Rectal smooth muscle tissue (tissue), 1 donor: Measurements from ENCODE around the gene PHKA2.

Experiments
- H3K27ac ChIP-seq: one replicate; pipeline ENCODE4 v1.7.0; 2013; ENCODE audit warnings: low read depth, low read length, inconsistent platforms
- H3K27me3 ChIP-seq: one replicate; pipeline ENCODE4 v1.7.0; 2013; ENCODE audit warnings: low read length; ENCODE audit not compliant: control insufficient read depth, insufficient read depth
- H3K36me3 ChIP-seq: one replicate; pipeline ENCODE4 v1.7.0; 2013; ENCODE audit warnings: low read length; ENCODE audit not compliant: control insufficient read depth, insufficient read depth
- H3K4me1 ChIP-seq: one replicate; pipeline ENCODE4 v1.7.0; 2013; ENCODE audit warnings: low read length; ENCODE audit not compliant: control insufficient read depth, insufficient read depth
- H3K4me3 ChIP-seq: one replicate; pipeline ENCODE4 v1.7.0; 2013; ENCODE audit warnings: low read length
- H3K9ac ChIP-seq: one replicate; pipeline ENCODE4 v1.7.0; 2013; ENCODE audit warnings: low read length

Gene PHKA2

DNA sequence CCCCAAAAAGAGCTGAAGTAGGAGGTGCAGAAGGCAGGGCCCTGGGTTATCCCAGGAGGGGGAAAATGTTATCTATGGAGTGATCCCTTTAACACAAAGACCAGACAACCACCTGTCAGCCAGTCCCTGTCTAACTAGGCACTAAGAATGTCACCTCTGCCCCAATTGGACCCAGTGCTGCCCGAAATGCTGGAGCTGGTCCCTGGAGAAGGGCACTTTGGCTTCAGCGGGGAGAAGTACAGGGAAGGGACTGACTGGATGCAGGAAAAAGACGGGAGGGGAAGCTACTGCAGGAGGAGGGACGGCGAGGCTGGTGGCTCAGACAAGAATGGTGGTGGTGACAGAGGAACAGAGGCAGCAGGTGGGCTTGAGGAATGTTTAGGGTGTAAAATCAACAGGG, 17.3 kb downstream of the PHKA2 start:
- H3K27ac ChIP-seq = no peak overlapping the region
- H3K9ac ChIP-seq = no peak overlapping the region
- no peaks in the 10 kb centered on the region for H3K36me3 ChIP-seq
- H3K27me3 ChIP-seq = no peaks in the 10 kb centered on the region
- no peak overlapping the region for H3K4me3 ChIP-seq
- no peaks in the 10 kb centered on the region for H3K4me1 ChIP-seq

DNA sequence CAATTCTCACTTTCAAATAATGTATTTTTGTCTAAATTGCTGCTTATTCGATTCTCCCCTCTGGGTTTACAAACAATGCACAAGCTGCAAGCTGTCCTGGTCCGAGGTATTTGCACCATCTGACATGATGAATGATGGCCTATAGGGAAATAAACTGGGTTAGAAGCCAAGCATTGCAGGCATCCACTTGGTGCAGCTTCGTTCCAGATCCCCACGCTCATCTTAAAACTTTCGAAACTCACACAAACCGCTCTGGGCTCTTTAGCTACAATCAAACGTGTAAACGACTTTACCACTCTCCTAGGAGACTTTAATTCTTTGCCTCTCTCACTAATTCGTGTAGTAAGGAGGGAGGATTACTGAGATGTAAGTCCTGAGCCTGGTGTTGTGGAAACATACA, 19.0 kb downstream of the PHKA2 start:
- Histone ChIP-seq H3K4me3 (no peak overlapping the region), H3K9ac (no peak overlapping the region), H3K27ac (no peak overlapping the region), H3K4me1 (no peaks in the 10 kb centered on the region), H3K27me3 (no peaks in the 10 kb centered on the region), H3K36me3 (no peaks in the 10 kb centered on the region)

DNA sequence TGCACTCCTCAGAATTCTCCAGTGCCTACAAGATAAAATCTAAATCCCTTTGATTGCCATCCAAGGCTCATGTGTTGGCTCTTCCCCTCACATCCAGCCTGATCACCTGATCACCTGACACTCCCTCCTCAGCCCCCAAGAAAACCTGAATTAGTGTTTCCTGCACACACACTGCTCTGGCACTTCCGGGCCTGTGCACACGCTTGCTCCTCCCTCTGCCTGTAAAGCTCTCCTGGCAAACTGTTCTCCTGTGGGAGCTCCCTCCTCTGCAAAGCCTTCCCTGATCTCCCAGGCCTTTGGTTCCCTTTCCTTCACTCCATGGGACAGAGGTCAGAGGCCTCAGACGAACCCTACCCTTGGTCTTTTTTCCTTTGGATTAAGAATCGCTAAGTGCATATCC, 19.9 kb downstream of the PHKA2 start:
- H3K27me3 ChIP-seq = no peaks in the 10 kb centered on the region
- H3K36me3 ChIP-seq = no peaks in the 10 kb centered on the region
- H3K4me1 ChIP-seq = no peaks in the 10 kb centered on the region
- no peak overlapping the region for H3K9ac ChIP-seq
- no peak overlapping the region for H3K27ac ChIP-seq
- H3K4me3 ChIP-seq = no peak overlapping the region

DNA sequence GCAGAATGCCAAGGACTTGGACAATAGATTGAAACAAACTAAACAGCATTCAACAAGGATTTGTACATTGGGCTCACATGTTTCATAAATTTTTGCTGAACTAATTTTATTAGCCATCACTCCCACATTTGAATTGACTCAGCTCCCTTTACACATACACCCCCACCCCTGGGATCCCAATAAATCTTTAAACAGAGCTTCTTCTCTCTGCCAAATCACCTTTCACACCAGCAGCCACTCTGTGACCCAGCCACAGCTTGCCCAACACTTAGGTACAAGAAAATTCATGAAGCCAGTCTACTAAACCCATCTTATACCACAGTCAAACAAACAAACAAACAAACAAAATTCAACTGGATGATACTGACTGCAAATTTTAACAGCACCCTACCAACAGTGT, 21.6 kb downstream of the PHKA2 start:
- Histone ChIP-seq H3K4me3 (no peak overlapping the region), H3K27me3 (no peaks in the 10 kb centered on the region), H3K9ac (no peak overlapping the region), H3K27ac (no peak overlapping the region), H3K36me3 (no peaks in the 10 kb centered on the region), H3K4me1 (no peaks in the 10 kb centered on the region)

DNA sequence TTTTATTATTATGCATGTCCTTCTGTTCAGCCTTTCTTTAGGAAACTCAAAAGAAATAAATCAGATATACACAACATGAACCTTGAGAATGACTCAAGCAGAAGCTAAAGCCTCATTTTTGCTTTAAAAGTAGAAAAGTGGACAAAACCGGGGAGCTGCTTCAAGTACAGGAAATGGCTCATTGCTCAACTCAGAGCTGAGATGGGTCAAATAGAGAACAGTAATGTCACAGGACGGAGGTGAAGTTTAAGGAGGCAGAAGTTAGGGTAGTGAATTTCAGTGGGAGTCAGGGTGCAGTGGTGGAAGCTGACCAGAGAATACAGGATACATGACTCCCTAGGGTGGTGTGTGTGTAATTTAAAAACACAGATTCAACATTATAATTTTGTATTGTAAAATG, 22.2 kb downstream of the PHKA2 start:
- no peaks in the 10 kb centered on the region for H3K4me1 ChIP-seq
- H3K27me3 ChIP-seq = no peaks in the 10 kb centered on the region
- no peak overlapping the region for H3K27ac ChIP-seq
- H3K9ac ChIP-seq = no peak overlapping the region
- H3K4me3 ChIP-seq = no peak overlapping the region
- H3K36me3 ChIP-seq = no peaks in the 10 kb centered on the region

DNA sequence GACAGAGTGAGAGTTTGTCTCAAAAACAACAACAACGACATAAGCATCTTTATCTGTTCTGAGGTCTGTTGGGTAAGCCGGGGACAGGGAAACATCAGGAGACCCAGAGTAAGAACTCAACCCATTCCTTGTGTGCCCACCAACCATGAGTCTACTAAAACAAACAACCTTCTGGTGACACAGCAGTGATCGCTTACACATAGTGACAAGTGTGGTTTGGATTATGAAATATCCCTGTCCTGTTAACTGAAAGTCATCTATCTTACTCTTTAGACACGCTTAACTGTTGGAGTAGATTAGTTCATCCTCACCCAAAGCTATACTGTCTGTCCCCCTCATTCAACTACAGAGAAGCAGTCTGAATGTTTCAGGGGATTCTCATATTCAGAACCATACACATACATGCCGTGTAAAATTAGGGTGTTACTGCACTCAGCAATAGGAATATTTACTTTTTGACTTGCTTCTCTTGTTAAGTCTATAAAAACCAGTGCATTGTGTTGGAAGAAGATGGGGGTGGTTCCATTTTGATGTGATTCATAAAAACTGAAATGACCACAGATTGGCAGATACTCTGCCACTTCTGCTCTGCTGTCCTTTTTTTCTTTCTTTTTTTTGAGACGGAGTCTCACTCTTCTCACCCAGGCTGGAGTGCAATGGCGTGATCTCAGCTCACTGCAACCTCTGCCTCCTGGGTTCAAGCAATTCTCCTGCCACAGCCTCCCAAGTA, 27.4 kb downstream of the PHKA2 start:
- H3K36me3 ChIP-seq = no peaks in the 10 kb centered on the region
- no peak overlapping the region for H3K9ac ChIP-seq
- H3K27ac ChIP-seq = no peak overlapping the region
- no peak overlapping the region for H3K4me3 ChIP-seq
- H3K27me3 ChIP-seq = no peaks in the 10 kb centered on the region
- H3K4me1 ChIP-seq = no peaks in the 10 kb centered on the region

DNA sequence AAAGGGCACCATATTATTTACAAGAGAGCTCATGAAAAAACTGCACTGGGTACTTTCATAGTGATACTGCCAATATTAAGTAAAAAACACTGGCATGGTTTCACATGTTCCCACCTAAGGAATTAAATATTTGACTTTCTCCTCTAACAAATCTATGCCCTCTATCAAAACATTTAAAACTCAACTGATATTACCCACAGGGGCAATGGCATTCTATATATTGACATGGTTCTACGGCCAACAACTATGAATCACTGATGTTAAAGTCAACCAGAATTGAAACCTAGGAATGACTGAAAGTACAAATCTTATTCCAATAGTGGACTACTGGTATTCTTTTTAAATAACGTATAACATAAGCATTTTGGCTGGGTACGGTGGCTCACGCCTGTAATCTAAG, 28.2 kb downstream of the PHKA2 start:
- no peaks in the 10 kb centered on the region for H3K4me1 ChIP-seq
- no peaks in the 10 kb centered on the region for H3K36me3 ChIP-seq
- no peak overlapping the region for H3K4me3 ChIP-seq
- no peaks in the 10 kb centered on the region for H3K27me3 ChIP-seq
- H3K9ac ChIP-seq = no peak overlapping the region
- H3K27ac ChIP-seq = no peak overlapping the region

DNA sequence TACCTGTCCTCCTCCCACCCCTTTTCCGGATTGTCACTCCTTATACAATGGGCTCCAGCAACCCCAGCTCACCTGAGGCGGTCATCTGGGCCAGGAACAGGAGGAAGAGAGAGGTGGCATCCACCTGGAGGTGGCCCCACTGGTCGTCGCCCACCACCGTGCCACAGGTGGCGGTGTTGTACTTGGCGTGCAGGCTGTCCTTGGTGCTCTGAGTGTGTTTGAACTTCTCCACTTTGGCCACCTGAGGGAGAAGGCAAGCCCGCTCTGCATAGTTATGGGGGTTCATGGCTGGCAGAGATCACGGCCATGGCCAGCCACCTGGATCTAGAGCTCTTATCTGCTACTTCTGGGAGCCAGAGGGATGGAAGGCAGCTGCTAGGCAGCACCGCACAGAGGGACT, 32.9 kb downstream of the PHKA2 start:
- no peaks in the 10 kb centered on the region for H3K36me3 ChIP-seq
- H3K4me1 ChIP-seq = no peaks in the 10 kb centered on the region
- H3K27ac ChIP-seq = no peak overlapping the region
- H3K9ac ChIP-seq = no peak overlapping the region
- no peak overlapping the region for H3K4me3 ChIP-seq
- H3K27me3 ChIP-seq = no peaks in the 10 kb centered on the region

DNA sequence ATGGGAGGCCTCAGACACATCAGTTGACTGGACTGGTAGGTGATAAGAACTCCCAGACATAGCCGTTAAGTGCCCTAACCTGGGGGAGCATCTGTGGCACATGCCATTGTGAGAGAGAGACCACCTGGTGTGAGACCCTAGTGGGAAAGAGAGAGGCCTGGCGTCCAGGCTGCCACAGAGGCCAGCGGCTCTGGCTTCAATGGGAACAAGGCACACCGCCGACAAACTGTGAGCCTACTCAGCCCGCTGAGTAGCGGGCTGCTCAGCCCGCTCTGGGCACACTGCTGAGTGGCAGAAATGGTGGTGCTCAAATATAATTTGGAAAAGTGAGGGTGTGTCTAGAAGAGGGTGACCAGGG, 34.0 kb downstream of the PHKA2 start:
- Histone ChIP-seq H3K36me3 (no peaks in the 10 kb centered on the region), H3K27ac (no peak overlapping the region), H3K4me3 (no peak overlapping the region), H3K4me1 (no peaks in the 10 kb centered on the region), H3K27me3 (no peaks in the 10 kb centered on the region), H3K9ac (no peak overlapping the region)

DNA sequence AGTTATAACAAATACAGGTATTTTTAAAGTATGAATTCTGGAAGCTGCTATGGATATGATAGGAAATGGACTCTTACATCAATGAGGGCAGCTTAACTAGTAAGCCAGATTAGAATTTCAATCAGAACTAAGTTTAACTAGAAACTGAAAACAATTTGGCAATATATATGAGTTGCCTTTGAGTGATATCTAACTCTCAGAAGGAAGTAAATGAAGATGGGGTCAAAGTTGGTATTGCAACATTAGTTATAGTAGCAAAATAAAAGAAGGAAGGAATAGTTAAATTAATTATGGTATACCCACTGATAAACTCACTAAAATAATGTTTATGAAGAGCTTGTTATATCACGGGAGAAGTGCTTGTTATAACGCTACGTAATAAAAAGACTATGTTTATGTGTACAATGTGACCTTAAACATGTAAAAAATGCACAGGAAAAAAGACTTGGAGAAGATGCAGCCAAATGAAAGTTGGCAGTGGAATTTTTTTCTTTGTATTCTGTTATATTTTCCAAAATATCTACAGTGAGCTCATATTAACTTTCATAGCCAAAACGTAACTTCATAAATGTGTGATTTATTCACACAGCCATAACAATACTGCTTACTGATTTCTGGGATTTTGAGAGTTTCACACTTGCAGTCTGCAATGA, 34.5 kb downstream of the PHKA2 start:
- no peak overlapping the region for H3K4me3 ChIP-seq
- H3K9ac ChIP-seq = no peak overlapping the region
- no peaks in the 10 kb centered on the region for H3K27me3 ChIP-seq
- no peaks in the 10 kb centered on the region for H3K4me1 ChIP-seq
- no peak overlapping the region for H3K27ac ChIP-seq
- H3K36me3 ChIP-seq = no peaks in the 10 kb centered on the region

DNA sequence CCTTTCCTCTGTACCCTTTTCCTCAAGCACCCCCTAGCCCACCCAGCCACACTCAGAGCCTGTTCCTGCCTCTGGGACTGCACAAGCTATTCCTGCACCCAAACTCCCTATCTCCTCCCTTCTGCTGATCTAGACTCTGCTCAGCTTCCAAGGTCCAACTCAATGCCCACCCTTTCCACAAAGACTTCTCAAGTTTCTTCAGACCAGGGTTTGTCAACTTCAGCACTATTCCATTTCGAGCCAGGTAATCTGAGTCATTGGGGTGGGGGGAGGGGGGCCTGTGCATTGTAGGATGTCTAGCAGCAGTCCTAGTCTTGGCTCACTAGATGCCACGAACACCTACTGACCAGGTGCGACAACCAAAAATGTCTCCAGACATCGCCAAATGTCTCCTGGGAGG, 37.3 kb downstream of the PHKA2 start:
- H3K4me1 ChIP-seq = no peaks in the 10 kb centered on the region
- H3K27me3 ChIP-seq = no peaks in the 10 kb centered on the region
- no peak overlapping the region for H3K4me3 ChIP-seq
- H3K36me3 ChIP-seq = peaks cover 6% of the 10 kb centered on the region
- no peak overlapping the region for H3K27ac ChIP-seq
- no peak overlapping the region for H3K9ac ChIP-seq

DNA sequence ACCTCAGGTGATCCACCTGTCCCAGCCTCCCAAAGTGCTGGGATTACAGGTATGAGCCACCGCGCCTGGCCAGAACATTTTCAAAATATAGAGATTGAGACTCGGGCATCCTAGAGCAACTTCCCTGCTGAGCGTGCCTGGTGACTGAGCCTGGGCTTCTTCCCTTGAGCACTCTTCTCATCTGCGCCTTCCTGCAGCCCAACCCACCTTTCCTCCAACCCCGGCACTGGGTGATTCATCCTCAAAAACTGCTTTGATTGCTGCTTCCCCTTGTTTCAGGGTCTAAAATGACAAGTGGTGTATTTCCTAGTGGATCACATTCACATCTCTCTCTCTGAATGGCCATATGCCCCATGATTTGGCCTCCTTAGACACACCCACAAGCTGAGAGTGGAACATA, 37.8 kb downstream of the PHKA2 start:
- Histone ChIP-seq H3K4me3 (no peak overlapping the region), H3K27me3 (no peaks in the 10 kb centered on the region), H3K27ac (no peak overlapping the region), H3K36me3 (peaks cover 6% of the 10 kb centered on the region), H3K4me1 (no peaks in the 10 kb centered on the region), H3K9ac (no peak overlapping the region)

DNA sequence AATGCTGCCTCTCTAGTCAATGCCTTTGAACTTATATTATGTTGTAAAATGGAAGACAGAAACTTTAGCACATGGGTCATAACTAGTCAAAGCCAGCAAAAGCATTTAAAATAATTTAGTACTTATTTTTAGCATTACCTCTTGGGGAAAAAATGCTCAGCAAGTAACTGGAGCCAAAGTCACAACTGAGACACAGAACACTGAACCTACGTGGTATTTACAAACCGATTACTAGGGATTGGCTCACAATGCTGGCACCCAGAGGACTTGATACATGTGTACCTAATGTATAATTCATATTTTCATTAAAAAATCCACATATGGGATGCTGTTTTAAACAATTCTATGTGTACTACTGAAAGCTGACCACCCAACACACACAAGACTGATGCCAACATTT, 38.4 kb downstream of the PHKA2 start:
- Histone ChIP-seq H3K9ac (no peak overlapping the region), H3K4me1 (no peaks in the 10 kb centered on the region), H3K27ac (no peak overlapping the region), H3K27me3 (no peaks in the 10 kb centered on the region), H3K36me3 (peaks cover 6% of the 10 kb centered on the region), H3K4me3 (no peak overlapping the region)
